Fibroblast of skin of scalp (primary cell): Measurements from ENCODE around the gene PKP4.
"Not testable (repeated sequence)": the region's sequence is repeated elsewhere in the genome, so short reads cannot be mapped to it uniquely, and the experiment has no call there.

ENCODE experiments used
- DNase-seq: peaks from one replicate; pipeline ENCODE4 v3.0.0-alpha.2; 2013

Gene PKP4

DNA sequence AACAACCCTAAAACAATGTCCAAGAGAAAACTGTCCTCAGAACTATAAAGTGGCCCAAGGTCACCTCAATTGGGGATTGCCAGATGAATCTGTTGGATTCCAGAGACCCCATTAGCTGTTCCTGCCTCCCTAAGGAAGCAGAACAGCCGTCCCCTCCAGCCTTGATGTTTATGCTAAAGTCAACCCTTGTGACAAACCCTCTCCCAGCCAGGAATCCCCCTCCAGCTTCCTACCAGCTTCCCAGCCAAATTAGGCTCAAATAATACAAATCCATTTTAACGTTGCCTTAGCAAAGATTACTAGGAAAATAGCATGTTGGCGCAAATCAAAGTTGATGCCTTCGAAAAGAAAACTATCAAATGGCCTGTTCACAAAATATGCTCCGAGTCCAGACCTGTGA, 232.6 kb downstream of the PKP4 start:
- DNase-seq = no peak

DNA sequence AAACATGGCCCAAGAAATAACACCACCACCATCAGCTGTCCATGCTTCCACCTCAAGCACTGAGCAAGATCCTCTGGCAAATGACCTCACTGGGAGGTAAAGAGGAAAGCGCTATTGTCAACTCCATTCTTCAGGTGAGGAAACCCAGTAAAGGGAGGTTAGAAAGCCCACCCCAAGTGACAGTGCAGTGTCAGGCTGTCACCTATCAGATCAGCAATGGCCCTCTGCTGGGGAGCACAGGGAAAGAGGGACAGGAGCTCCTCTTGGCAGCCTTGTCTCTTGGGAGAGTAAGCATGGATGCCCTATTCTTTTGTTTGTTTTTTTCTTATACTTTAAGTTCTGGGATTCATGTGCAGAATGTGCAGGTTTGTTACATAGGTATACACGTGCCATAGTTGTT, 234.1 kb downstream of the PKP4 start:
- no peak for DNase-seq

GRCh38 chr2:158691619-158692018, 234.9 kb downstream of the PKP4 start:
- no peak for DNase-seq

DNA sequence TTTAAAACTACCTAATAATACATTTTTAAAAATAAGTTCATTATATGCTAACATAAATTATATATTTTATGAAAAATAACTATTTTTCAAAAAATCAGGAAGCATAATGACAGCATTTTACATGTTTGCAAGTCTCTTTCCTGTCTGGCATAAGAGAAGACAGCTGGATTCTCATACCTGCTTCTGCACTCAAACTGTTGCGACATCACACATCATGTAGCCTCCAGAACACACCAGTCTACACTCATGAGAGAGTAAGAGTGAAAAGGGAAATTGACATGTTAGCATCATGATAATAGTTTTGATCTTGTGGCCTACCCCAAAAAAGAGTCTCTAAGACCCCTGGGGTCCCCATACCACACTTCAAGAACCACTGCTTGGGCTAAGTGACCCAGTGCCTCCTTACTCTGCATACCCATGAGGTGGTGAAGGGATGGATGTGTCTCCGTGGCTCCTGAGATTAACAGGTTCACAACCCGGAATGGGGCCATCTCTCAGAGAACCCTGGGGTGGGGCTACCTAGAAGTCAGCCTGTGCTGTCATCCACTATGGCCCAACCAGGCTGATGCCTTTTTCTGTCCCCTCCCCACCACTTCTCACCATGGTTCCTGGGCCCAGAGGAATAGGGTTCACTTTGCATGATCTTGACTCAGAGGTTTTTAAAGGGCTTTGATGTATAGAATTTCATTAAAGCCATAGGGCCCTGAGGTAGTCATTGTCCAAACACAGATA, 235.8 kb downstream of the PKP4 start:
- DNase-seq = no peak

GRCh38 chr2:158693476-158693875, 236.7 kb downstream of the PKP4 start:
- no peak for DNase-seq

DNA sequence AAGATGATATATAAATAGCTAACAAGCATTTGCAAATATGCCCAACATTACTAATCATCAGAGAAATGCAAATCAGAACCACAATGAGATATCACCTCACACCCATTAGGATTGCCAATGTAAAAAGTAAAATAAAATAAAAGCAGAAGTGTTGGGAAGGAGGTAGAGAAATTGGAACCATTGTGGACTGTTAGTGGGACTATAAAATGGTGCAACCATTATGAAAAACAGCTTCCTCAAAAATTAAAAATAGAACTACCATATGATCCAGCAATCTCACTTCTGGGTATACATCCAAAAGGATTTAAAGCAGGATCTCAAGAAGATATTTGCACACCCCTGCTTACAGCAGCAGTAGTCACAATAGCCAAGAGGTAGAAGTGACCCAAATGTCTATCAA, 238.6 kb downstream of the PKP4 start:
- DNase-seq = no peak

DNA sequence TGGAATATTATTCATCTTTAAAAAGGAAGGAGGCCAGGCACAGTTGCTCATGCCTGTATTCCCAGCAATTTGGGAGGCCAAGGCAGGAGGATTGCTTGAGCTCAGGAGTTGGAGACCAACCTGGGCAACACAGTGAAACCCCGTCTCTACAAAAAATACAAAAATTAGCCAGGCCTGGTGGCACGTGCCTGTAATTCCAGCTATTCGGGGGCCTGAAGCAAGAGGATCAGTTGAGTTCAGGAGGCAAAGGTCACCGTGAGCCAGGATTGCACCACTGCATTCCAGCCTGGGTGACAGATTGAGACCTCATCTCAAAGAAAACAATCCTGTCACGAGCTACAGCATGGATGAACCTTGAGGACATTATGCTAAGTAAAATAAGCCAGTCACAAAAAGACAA, 239.0 kb downstream of the PKP4 start:
- not testable (repeated sequence) for DNase-seq

- no peak for DNase-seq
These were observed 242.6 kb downstream of the PKP4 start for GRCh38 chr2:158699323-158699722.

- DNase-seq = no peak
These were observed 244.3 kb downstream of the PKP4 start for GRCh38 chr2:158701101-158701500.

GRCh38 chr2:158702740-158703139, 246.0 kb downstream of the PKP4 start:
- no peak for DNase-seq

DNA sequence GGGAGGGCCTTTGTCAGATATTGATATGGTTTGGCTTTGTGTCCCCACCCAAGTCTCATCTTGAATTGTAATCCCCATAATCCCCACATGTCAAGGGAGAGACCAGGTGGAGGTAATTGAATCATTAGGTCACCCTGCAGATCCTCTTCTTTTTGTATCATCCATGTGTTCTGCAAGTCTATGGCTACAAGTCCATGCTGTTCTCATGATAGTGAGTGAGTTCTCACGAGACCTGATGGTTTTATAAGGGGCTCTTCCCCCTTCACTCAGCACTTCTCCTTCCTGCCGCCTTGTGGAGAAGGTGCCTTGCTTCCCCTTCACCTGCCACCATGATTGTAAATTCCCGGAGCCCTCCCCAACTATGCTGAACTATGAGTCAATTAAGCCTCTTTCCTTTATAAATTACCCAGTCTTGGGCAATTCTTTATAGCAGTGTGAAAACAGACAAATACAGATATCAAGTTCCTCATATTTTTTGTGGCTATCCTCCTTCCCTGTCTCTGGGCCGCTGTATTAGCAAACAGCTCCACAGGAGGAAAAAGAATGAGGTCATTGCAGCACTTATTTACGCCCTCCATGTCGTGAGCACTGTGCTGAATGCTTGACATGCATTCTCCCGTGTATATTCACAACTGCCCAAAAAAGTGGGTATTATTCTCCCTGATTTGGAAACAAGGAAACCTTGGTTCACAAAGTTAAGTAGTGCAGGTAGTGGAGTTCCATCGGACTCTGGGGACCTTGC, 248.1 kb downstream of the PKP4 start:
- not testable (repeated sequence) for DNase-seq

- DNase-seq = no peak
These were observed 256.2 kb downstream of the PKP4 start for GRCh38 chr2:158712791-158713522.

DNA sequence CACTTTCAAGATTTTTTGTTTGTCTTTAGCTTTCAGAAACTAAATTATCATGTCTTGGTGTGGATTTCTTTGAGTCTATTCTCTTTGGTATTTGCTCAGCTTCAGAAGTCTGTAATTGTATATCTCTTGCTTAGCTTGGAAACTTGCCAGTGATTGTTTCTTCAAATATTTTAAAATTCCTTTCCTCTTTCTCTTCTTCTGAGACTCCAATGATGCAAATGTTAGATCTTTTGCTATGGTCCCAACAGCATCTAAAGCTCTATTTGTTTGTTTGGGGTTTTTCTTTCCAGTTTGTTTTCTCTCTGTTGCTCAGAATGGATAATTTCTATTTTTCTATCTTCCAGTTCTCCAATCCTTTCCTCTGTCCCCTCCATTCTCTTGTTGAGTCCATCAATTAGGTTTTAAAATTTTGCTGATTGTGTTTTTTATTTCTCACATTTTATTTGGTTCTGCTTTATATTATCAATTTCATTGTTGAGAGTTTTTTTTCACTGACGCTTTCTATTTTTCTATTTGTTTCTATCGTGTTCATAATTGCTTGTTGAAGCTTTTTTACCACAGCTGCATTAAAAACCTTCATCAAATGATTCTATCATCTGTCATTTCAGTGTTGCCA, 256.9 kb downstream of the PKP4 start:
- peak; percentile 12 for DNase-seq

DNA sequence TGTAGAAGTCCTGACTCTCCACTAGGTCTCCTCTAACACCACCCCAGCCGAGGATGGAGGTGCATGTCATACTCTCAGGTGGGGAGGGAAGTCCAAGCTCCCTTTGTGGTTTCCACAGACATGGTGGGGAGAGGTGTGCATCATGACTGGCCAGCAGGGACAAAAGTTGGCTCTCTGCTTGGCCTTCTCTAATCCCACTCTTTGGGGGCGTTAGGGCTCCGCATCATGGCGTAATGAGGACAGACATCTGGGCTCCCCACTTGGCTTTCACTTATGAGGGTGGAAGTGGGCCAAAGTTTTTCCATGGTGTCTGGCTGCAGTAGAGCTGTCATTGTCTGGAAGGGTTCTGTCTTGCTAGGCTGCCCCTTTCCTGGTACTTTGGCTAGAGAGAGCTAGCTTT, 257.7 kb downstream of the PKP4 start:
- no peak for DNase-seq

- no peak for DNase-seq
These were observed 258.6 kb downstream of the PKP4 start for GRCh38 chr2:158715357-158715756.

GRCh38 chr2:158716121-158716791, 259.5 kb downstream of the PKP4 start:
- DNase-seq = no peak

- no peak for DNase-seq
These were observed 260.2 kb downstream of the PKP4 start for GRCh38 chr2:158716921-158717320.

- no peak for DNase-seq
These were observed 260.8 kb downstream of the PKP4 start for GRCh38 chr2:158717366-158718195.

- no peak for DNase-seq
These were observed 261.4 kb downstream of the PKP4 start for GRCh38 chr2:158718196-158718585.

- DNase-seq = no peak
These were observed 262.1 kb downstream of the PKP4 start for GRCh38 chr2:158718851-158719250.

GRCh38 chr2:158719403-158719802, 262.7 kb downstream of the PKP4 start:
- no peak for DNase-seq
